Amygdala (tissue), 56 donors: ENCODE results near the gene NAV2.
A peak's percentile ranks its signal among the peaks of the same experiment; 100 is the strongest.

Experiments
- DNase-seq, 56 donors: peaks; one replicate each; lab custom pipeline; 2025; lab: John Stamatoyannopoulos, UW

NAV2 gene

DNA sequence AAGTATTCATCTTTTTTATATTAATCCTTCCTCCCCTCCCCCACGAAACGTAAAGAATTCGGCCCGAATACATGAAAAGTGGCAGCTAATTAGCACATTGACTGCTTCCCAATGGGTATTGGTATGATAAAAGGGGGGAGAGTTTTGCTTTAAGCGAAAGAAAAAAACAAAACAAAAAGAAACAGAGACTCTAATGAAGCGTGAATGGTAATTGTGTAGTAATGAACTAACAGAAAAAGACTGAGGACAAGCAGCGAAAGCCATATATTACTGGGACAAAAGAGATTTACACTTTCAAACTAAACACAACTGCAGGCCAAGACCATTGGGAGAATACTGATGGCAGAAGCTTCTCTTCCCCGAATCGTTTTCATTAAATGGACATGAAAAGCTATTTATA lies 445.1 kb downstream of the NAV2 start:
- DNase-seq: no peak

DNA sequence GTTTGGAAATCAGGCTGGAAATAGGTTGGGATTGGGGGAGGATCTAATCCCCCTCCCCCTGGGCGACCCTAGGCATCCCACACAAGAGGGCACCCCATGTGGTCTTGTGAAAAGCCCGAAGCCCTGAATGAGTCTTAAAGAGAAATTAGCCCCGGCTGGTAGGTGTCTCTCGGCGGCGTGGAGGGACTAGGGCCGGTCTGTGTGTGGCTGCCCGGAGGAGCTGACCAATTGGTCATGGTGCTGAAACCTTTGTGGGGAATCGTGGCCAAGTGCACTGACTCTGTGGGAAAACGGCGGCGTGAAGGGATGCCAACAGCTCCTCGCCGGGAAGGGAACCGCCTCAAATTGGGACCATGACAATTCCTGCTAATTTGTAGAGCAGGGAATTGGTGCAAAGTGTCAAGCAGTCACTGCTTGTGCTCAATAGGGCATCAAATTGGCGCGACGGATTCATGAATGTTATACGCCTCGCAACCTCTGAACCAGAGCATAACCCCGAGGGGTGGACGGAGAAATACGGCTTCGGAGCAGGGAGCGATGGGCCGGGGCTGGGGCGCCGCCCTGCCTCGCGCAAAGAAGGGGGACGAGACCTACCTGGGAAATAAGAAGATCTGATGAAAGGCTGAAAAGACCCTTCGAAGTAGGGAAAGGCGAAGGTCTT lies 446.1 kb downstream of the NAV2 start:
- DNase-seq: peak in 14 of 56 donors; percentile 1 to 26 (median 5)

DNA sequence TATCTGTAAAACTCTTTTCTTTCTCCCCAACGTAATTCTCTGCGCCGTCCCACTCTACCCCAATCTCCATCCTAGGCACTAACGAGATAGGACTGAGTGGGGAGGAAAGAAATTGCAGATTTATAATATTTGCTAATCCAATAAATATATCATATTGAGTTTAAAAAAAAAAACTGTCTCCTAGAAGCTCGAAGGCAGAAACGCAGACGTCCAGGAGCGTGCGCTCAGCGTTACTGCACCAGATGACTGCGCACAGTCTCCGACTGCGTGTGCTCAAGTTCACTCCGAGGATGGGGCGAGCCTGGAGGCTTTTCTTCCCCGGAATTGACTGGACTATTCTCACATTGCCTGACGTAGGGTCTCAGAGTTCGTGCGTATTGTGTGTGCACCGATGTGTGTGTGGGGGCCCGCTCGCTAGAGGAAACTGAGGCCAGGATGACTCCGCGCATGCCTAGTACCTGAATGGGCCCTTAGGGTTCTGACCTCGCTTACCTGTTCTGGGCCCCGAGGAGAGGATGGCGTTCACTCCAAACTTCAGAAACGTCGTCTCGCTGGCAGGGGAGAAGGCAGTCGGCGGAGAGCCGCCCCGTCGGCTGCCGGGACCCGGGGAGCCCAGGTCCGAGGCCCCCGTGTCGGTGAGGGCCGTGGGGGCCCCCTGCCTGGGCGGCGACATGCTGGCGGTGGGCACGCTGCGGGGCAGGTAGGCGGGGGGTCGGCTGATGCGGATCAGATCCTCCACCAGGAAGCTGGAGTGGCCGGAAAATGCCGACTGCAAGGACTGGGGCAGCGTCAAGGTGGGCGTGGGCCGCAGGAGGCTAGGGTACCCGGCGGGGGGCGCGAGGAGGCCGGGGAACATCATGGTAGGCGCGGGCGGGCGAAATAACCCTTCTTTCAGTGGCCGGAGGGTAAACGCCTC lies 447.1 kb downstream of the NAV2 start:
- DNase-seq: no peak

DNA sequence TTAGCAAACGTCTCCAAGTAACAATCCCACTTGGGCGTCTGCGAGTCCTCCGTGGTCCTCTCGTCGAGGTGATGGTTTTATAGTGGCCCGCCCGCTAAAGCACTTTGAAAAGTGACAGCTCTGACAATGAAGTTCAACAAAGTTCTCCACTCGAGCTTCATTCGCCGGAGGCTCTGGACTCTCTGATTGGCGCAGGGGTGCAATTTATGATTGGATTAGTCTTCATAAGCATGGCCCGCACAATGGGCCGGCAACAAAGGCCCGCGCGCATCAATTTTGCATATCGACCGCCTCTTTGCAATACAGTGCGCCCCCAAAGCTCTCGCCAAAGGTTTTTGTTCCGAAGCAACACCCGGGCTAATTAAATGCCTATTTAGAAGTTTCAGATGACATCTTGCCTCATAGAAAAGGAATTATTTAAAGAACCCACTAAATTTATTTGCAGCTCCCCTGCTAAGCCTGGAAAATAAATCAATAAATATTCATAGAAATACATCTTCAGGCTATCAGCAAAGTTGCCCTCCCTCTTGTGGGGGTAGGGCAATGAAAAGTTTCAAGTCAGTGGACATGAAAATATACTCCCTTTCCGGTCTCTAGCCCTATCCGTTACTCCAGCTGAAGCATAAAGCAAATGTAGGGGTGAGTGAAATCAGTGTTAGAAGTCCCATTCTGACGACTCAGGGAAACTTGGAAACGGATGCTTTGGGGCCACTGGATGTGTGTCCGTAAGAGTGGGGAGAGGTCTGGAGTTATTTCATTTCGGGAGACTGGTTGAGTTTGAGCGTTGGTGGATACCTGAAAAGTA lies 448.0 kb downstream of the NAV2 start, which contains the start of gene DBX1:
Gene DBX1, minus strand, starts transcription at position 51 of the 805 bp plus-strand sequence. CDS start 151 bp downstream, outside the sequence.
- no peak for DNase-seq

DNA sequence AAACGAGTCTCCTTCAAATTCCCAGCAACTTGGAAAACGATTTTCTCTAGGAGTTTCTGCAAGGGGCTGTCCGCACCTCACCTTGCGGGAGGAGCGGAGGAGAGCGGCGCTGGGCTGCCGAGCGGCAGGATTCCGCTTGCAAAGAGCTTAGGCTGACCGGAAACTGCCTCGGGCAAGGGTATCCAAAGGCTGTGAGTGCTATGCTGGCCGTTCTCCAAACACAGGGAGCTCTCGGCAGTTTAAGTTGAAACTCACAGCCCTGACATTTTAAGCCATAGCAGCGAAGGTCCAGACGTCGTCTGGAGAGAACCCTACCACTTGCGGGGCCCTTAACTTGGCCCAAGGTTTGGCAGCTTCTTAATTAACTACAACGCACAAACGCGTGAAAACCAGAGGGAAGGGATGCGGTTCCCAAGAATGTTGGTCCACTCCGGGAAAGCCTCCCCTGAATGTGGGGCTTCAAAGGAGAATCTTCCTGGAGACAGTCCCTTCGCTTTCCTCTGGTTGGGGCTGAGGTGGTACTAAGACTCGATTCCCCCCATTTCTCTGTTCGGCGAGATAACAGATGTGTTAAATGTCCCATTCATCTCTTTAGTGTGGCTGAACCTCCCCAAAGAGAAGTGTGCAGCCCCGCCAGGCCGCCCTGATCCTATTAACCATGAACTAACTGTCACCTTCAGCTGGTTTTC lies 448.7 kb downstream of the NAV2 start:
- no peak for DNase-seq

DNA sequence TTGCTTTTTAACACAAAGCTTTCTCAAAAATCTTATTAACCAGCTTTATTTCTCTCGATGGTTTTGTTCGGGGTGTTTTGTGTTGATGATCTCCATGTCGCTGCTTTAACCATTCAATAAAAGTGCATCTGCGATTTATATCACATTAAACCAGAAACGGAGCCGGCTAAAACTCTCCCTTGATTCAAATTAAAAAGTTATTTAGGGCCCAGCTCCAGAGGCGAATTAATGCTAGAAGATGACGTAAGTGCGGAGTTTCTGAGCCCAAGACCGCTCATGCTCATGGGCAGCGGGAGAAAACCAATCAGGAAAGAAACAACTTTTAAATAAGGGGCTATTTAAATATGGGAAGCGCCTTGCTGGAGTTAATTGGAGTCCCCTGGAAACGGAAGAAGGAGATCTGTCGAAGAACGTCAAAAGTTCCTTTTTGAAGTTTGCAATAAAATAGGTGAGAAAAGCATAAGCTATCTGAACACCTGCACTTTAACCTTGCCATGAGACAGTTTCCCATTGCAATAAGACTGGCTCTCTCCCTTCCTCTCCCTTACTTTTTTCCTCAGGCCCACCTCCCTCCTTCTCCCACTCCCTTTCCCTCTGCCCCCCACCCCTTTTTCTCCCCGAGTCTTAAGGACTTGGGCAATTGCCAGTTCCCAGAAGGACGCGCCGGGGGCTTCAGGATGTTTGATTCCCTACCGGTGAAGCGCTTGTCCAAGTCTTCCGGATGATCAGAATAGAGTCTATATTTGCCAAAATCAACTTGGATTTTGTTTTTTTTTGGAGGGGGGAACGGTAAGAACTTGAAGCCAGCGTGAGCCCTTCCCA lies 449.5 kb downstream of the NAV2 start:
- DNase-seq: no peak

DNA sequence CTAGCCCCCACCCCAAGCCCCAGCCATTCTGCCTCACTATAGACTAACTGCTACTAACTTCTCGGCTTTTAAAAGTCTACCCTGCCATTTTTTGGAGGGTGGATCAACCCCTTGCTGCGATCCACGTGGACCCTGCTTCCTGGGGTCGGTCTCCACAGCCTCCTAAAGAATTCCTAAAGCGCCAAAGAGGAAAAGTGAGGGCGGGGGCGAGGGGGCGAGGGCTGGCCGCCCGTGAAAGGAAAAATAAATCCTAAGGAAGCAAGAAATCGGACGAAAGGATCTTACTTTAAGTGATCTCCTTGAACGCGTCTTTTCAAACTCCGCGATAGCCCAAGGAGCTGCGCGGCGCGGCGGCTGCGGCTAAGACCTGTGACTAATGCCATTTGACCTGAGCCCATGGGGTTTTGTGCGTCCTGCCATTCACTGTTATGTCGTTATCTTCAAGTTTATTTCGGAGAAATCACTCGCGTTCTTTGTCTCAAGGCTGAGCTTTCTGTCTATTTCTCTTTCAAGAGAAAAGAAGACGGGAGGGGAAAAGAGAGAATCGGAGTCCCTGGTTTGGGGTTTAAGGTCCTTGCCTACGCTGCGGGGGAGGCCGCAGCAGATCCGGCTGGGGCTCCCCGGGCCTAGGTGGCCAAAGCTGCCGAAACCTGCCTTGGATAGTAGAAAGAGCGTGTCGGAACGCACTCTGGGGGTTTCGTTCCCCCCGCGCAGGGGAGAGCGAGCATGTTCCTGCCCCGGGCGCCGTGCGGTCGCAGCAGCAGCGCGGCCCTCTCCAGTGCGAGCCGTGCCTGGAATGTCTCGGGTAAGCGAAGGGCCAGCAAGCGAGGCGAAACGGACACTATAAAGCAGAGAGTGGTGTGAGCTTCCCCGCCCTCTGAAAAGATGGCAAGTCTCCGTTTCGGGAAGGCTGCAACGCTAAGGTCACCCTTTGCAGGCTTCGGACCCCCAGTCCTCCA lies 450.5 kb downstream of the NAV2 start:
- no peak for DNase-seq

DNA sequence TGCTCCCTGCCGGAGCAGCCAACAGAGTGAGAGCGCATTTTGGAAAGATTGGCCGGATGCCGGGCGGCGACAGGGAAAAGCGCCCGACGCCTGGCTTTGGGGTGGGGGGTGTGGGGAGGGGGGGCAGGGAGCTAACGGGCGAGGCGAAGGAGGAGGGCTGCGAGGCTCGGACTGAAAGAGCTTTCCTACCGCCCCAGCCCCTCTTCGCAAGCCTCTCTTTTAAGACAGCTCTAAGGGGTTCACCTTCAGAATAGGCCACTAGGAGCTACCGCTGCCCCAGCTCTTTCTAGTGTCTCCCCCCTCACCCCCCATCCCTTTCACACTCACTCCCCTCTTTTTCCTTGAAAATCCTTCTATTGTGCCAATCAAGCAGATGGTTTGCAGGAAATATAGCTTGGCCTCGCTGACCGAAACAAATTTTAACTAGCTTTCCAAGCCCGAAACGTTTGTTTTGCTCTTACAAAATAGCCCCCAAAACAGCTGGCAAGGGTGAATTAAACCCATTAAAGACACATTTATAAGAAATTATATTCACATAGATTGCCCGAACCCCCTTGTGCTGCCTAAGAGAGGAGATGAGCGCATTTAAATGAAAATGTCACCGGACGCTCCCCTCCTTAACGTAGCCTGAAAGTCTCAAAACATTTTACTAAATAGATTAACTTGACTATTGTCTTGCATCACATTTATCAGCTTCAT lies 451.3 kb downstream of the NAV2 start:
- no peak for DNase-seq
